Ammon's horn (tissue), 1 donor: Measurements from ENCODE around the gene OAS1.
A peak's percentile ranks its signal among the peaks of the same experiment; 100 is the strongest.
"Not testable (repeated sequence)": the region's sequence is repeated elsewhere in the genome, so short reads cannot be mapped to it uniquely, and the experiment has no call there.

Experiments used
- DNase-seq: peaks from one replicate; pipeline ENCODE4 v3.0.0-alpha.2; 2016; ENCODE audit warnings: low spot score

The OAS1 gene

GRCh38 chr12:112900298-112901145, 6.2 kb upstream of the OAS1 start:
- DNase-seq: peak; percentile 23

- DNase-seq: no peak
Observed at GRCh38 chr12:112901271-112901670, 5.5 kb upstream of the OAS1 start.

GRCh38 chr12:112904571-112904970, 2.2 kb upstream of the OAS1 start:
- DNase-seq: no peak

GRCh38 chr12:112905451-112906089, 1.2 kb upstream of the OAS1 start:
- DNase-seq: no peak

GRCh38 chr12:112907415-112908157, 824 bp downstream of the OAS1 start:
- DNase-seq: peak; percentile 37

GRCh38 chr12:112908548-112908947, 1.8 kb downstream of the OAS1 start:
- DNase-seq: no peak

- no peak for DNase-seq
Observed at GRCh38 chr12:112909693-112910092, 2.9 kb downstream of the OAS1 start.

- no peak for DNase-seq
Observed at GRCh38 chr12:112913038-112913688, 6.4 kb downstream of the OAS1 start.

- DNase-seq: not testable (repeated sequence)
Observed at GRCh38 chr12:112913888-112914287, 7.1 kb downstream of the OAS1 start.

GRCh38 chr12:112916270-112916669, 9.5 kb downstream of the OAS1 start:
- DNase-seq: no peak

GRCh38 chr12:112919121-112919520, 12.4 kb downstream of the OAS1 start:
- DNase-seq: no peak

- no peak for DNase-seq
Observed at GRCh38 chr12:112924986-112925385, 18.2 kb downstream of the OAS1 start.

- DNase-seq: not testable (repeated sequence)
Observed at GRCh38 chr12:112926416-112927033, 19.8 kb downstream of the OAS1 start.

GRCh38 chr12:112927475-112927874, 20.7 kb downstream of the OAS1 start:
- DNase-seq: no peak

- no peak for DNase-seq
Observed at GRCh38 chr12:112927925-112928324, 21.2 kb downstream of the OAS1 start.

GRCh38 chr12:112928978-112929377, 22.2 kb downstream of the OAS1 start:
- no peak for DNase-seq

- DNase-seq: no peak
Observed at GRCh38 chr12:112929715-112930114, 23.0 kb downstream of the OAS1 start.

- no peak for DNase-seq
Observed at GRCh38 chr12:112930350-112930749, 23.6 kb downstream of the OAS1 start.

- DNase-seq: no peak
Observed at GRCh38 chr12:112932485-112933128, 25.8 kb downstream of the OAS1 start.

GRCh38 chr12:112933129-112933505, 26.4 kb downstream of the OAS1 start:
- no peak for DNase-seq

GRCh38 chr12:112936264-112936663, 29.5 kb downstream of the OAS1 start:
- DNase-seq: no peak
